Measurements from ENCODE around the gene COL20A1.

- TF ChIP-seq KLF6 (CRISPR knock-in tag; IDR thresholded peaks at IDR 0.05) (no peak), RAD51 (IDR thresholded peaks at IDR 0.05; ENCODE audit: borderline replicate concordance) (no peak), ZNF24 (IDR thresholded peaks at IDR 0.05) (no peak), JDP2 (CRISPR knock-in tag; IDR thresholded peaks at IDR 0.05; ENCODE audit: borderline replicate concordance) (no peak), ZNF883 (CRISPR knock-in tag; IDR thresholded peaks at IDR 0.05; ENCODE audit: not compliant biosample characterization) (no peak), FOXK2 (IDR thresholded peaks at IDR 0.05) (no peak), ZNF460 (CRISPR knock-in tag; IDR thresholded peaks at IDR 0.05; ENCODE audit: borderline replicate concordance) (no peak), UBTF (CRISPR knock-in tag; IDR thresholded peaks at IDR 0.05) (no peak), ZMYM3 (CRISPR knock-in tag; IDR thresholded peaks at IDR 0.05) (no peak)
- TF ChIP-seq, protein P1, sequence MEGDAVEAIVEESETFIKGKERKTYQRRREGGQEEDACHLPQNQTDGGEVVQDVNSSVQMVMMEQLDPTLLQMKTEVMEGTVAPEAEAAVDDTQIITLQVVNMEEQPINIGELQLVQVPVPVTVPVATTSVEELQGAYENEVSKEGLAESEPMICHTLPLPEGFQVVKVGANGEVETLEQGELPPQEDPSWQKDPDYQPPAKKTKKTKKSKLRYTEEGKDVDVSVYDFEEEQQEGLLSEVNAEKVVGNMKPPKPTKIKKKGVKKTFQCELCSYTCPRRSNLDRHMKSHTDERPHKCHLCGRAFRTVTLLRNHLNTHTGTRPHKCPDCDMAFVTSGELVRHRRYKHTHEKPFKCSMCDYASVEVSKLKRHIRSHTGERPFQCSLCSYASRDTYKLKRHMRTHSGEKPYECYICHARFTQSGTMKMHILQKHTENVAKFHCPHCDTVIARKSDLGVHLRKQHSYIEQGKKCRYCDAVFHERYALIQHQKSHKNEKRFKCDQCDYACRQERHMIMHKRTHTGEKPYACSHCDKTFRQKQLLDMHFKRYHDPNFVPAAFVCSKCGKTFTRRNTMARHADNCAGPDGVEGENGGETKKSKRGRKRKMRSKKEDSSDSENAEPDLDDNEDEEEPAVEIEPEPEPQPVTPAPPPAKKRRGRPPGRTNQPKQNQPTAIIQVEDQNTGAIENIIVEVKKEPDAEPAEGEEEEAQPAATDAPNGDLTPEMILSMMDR (CRISPR knock-in tag; IDR thresholded peaks at IDR 0.05), result no peak
- TF ChIP-seq, protein P2, sequence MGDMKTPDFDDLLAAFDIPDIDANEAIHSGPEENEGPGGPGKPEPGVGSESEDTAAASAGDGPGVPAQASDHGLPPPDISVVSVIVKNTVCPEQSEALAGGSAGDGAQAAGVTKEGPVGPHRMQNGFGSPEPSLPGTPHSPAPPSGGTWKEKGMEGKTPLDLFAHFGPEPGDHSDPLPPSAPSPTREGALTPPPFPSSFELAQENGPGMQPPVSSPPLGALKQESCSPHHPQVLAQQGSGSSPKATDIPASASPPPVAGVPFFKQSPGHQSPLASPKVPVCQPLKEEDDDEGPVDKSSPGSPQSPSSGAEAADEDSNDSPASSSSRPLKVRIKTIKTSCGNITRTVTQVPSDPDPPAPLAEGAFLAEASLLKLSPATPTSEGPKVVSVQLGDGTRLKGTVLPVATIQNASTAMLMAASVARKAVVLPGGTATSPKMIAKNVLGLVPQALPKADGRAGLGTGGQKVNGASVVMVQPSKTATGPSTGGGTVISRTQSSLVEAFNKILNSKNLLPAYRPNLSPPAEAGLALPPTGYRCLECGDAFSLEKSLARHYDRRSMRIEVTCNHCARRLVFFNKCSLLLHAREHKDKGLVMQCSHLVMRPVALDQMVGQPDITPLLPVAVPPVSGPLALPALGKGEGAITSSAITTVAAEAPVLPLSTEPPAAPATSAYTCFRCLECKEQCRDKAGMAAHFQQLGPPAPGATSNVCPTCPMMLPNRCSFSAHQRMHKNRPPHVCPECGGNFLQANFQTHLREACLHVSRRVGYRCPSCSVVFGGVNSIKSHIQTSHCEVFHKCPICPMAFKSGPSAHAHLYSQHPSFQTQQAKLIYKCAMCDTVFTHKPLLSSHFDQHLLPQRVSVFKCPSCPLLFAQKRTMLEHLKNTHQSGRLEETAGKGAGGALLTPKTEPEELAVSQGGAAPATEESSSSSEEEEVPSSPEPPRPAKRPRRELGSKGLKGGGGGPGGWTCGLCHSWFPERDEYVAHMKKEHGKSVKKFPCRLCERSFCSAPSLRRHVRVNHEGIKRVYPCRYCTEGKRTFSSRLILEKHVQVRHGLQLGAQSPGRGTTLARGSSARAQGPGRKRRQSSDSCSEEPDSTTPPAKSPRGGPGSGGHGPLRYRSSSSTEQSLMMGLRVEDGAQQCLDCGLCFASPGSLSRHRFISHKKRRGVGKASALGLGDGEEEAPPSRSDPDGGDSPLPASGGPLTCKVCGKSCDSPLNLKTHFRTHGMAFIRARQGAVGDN (CRISPR knock-in tag; IDR thresholded peaks at IDR 0.05), result no peak
Measured at GRCh38 chr20:63368151-63368550, 75.2 kb downstream of the COL20A1 start.
